Neural cell (in vitro differentiated cells): ENCODE results near the gene CYP4X1.
"Not testable (repeated sequence)": the region's sequence is repeated elsewhere in the genome, so short reads cannot be mapped to it uniquely, and the experiment has no call there.

Source experiments
- CTCF ChIP-seq: fragments of 450-650 bp; IDR thresholded peaks from 2 replicates; pipeline ENCODE4 v1.5.1; 2014; ENCODE audit warnings: antibody characterized with exemption, mild to moderate bottlenecking, moderate library complexity; ENCODE audit not compliant: poor library complexity, severe bottlenecking
- EP300 ChIP-seq: fragments of 450-650 bp; conservative IDR thresholded peaks from 2 replicates; pipeline ENCODE4 v1.6.1; 2014; ENCODE audit warnings: antibody characterized with exemption, mild to moderate bottlenecking, moderate library complexity; ENCODE audit not compliant: poor library complexity, severe bottlenecking
- EZH2 ChIP-seq: fragments of 200-600, 300-800 bp; shearing (Covaris generic), sonication (generic); IDR thresholded peaks from 2 replicates; pipeline ENCODE4 v1.6.1; 2014; ENCODE audit warnings: antibody characterized with exemption, low read length, borderline replicate concordance, mild to moderate bottlenecking; ENCODE audit not compliant: insufficient read depth, poor library complexity, severe bottlenecking
- MXI1 ChIP-seq: fragments of 450-650 bp; conservative IDR thresholded peaks from 2 replicates; pipeline ENCODE4 v1.6.1; 2014; ENCODE audit warnings: antibody characterized with exemption, mild to moderate bottlenecking; ENCODE audit not compliant: poor library complexity, severe bottlenecking
- POLR2AphosphoS5 ChIP-seq: IDR thresholded peaks from 2 replicates; pipeline ENCODE4 v1.6.1; 2012
- RAD21 ChIP-seq: fragments of 450-650 bp; conservative IDR thresholded peaks from 2 replicates; pipeline ENCODE4 v1.6.1; 2014; ENCODE audit warnings: antibody characterized with exemption, mild to moderate bottlenecking, moderate library complexity
- REST ChIP-seq: IDR thresholded peaks from 2 replicates; pipeline ENCODE4 v1.6.1; 2012; ENCODE audit warnings: borderline replicate concordance
- TAF1 ChIP-seq: IDR thresholded peaks from 2 replicates; pipeline ENCODE4 v1.6.1; 2012; ENCODE audit warnings: low read depth

GRCh38 chr1:46990541-46990940 lies 32.9 kb upstream of the CYP4X1 start:
- not testable (repeated sequence) for TF ChIP-seq POLR2AphosphoS5, CTCF, EZH2, EP300, REST, RAD21, MXI1, TAF1
